Mesenchymal stem cell (in vitro differentiated cells and primary cell): ENCODE data around the gene UGT1A3.

Source experiments
- DNase-seq: peaks from one replicate; pipeline ENCODE4 v3.0.0-alpha.2; 2013
- H2AFZ ChIP-seq: one replicate; pipeline ENCODE4 v1.6.1; 2013; ENCODE audit warnings: low read depth, mild to moderate bottlenecking, control low read depth, inconsistent platforms, low read length, moderate library complexity
- H2AK5ac ChIP-seq: 2 replicates; pipeline ENCODE4 v1.6.1; 2013; ENCODE audit warnings: low read length, moderate library complexity, mild to moderate bottlenecking, inconsistent platforms; ENCODE audit not compliant: severe bottlenecking
- H2BK120ac ChIP-seq: one replicate; pipeline ENCODE4 v1.6.1; 2013; ENCODE audit warnings: low read depth, mild to moderate bottlenecking, inconsistent platforms, low read length, moderate library complexity
- H2BK12ac ChIP-seq, 2 experiments: one replicate each; pipeline ENCODE4 v1.6.1; 2013; ENCODE audit warnings: inconsistent platforms in 2 of 2, low read length in 2 of 2, mild to moderate bottlenecking in 2 of 2, moderate library complexity in 2 of 2, control low read depth in 1 of 2
- H2BK15ac ChIP-seq: one replicate; pipeline ENCODE4 v1.6.1; 2013; ENCODE audit warnings: mild to moderate bottlenecking, low read depth, inconsistent platforms; ENCODE audit not compliant: poor library complexity, severe bottlenecking
- H2BK5ac ChIP-seq: 2 replicates; pipeline ENCODE4 v1.6.1; 2013; ENCODE audit warnings: low read depth, mild to moderate bottlenecking, low read length, control low read depth, inconsistent platforms; ENCODE audit not compliant: poor library complexity, severe bottlenecking
- H3K14ac ChIP-seq, 2 experiments: one replicate each; pipeline ENCODE4 v1.6.1; 2013; ENCODE audit warnings: inconsistent platforms in 2 of 2, low read length in 2 of 2, control low read depth in 1 of 2, mild to moderate bottlenecking in 1 of 2, moderate library complexity in 1 of 2
- H3K18ac ChIP-seq, 2 experiments: one replicate each; pipeline ENCODE4 v1.6.1; 2013; ENCODE audit warnings: inconsistent platforms in 2 of 2, low read length in 2 of 2, control low read depth in 1 of 2, low read depth in 1 of 2, mild to moderate bottlenecking in 1 of 2
- H3K23ac ChIP-seq, 2 experiments: one replicate each; pipeline ENCODE4 v1.6.1; 2013; ENCODE audit warnings: inconsistent platforms in 2 of 2, low read length in 2 of 2, mild to moderate bottlenecking in 2 of 2, moderate library complexity in 2 of 2, control low read depth in 1 of 2
- H3K27ac ChIP-seq: 2 replicates; pipeline ENCODE4 v1.5.1; 2013; ENCODE audit warnings: mild to moderate bottlenecking, moderate library complexity, low read length, control low read depth, inconsistent platforms; ENCODE audit not compliant: poor library complexity, severe bottlenecking
- H3K27me3 ChIP-seq, 2 experiments: 2 replicates each; pipeline versions ENCODE4 v1.6.1 to v1.7.0; 2013; ENCODE audit warnings: low read length in 2 of 2, mild to moderate bottlenecking in 2 of 2, moderate library complexity in 2 of 2, control low read depth in 1 of 2, inconsistent platforms in 1 of 2; ENCODE audit not compliant: control insufficient read depth in 1 of 2, insufficient read depth in 1 of 2
- H3K36me3 ChIP-seq, 2 experiments: 2 replicates each; pipeline versions ENCODE4 v1.6.1 to v1.7.0; 2013; ENCODE audit warnings: low read length in 2 of 2, control low read depth in 1 of 2, inconsistent platforms in 1 of 2, low read depth in 1 of 2, mild to moderate bottlenecking in 1 of 2; ENCODE audit not compliant: insufficient read depth in 2 of 2, control insufficient read depth in 1 of 2
- H3K4ac ChIP-seq, 2 experiments: one replicate each; pipeline ENCODE4 v1.6.1; 2013; ENCODE audit warnings: inconsistent platforms in 2 of 2, low read length in 2 of 2, mild to moderate bottlenecking in 2 of 2, moderate library complexity in 2 of 2, control low read depth in 1 of 2, low read depth in 1 of 2
- H3K4me1 ChIP-seq: 2 replicates; pipeline ENCODE4 v1.6.1; 2013; ENCODE audit warnings: low read depth, low read length, control low read depth; ENCODE audit not compliant: control insufficient read depth, insufficient read depth
- H3K4me2 ChIP-seq: 2 replicates; pipeline ENCODE4 v1.6.1; 2013; ENCODE audit warnings: low read length, mild to moderate bottlenecking, inconsistent platforms; ENCODE audit not compliant: poor library complexity, severe bottlenecking
- H3K4me3 ChIP-seq, 2 experiments: 2 replicates each; pipeline versions ENCODE4 v1.5.1 to v1.7.0; 2013; ENCODE audit warnings: low read length in 2 of 2, mild to moderate bottlenecking in 2 of 2, control low read depth in 1 of 2, low read depth in 1 of 2; ENCODE audit not compliant: insufficient read depth in 1 of 2
- H3K79me1 ChIP-seq: replicated peaks from 2 replicates; pipeline ENCODE4 v1.6.1; 2013; ENCODE audit warnings: mild to moderate bottlenecking, control low read depth, low read length, inconsistent platforms; ENCODE audit not compliant: poor library complexity, severe bottlenecking
- H3K9ac ChIP-seq: 2 replicates; pipeline ENCODE4 v1.7.0; 2013; ENCODE audit warnings: mild to moderate bottlenecking, low read length, moderate library complexity
- H3K9me3 ChIP-seq: 2 replicates; pipeline ENCODE4 v1.7.0; 2013; ENCODE audit warnings: mild to moderate bottlenecking, low read length; ENCODE audit not compliant: control insufficient read depth
- H4K8ac ChIP-seq: one replicate; pipeline ENCODE4 v1.6.1; 2013; ENCODE audit warnings: inconsistent platforms, mild to moderate bottlenecking, low read length, moderate library complexity
- H4K91ac ChIP-seq: one replicate; pipeline ENCODE4 v1.6.1; 2013; ENCODE audit warnings: mild to moderate bottlenecking, low read length, inconsistent platforms
- WGBS: methylation state at CpG from one replicate; pipeline ENCODE4 v1.1.7; 2013; ENCODE audit warnings: mixed read lengths; 5-methylcytosine and 5-hydroxymethylcytosine counted together

UGT1A3 gene

GRCh38 chr2:233819884-233820773 lies 91.3 kb downstream of the UGT1A3 start:
- Histone ChIP-seq H3K23ac (no peak overlapping the region), H3K27me3 (peaks cover 21 to 27% of the 10 kb centered on the region in 2 experiments), H3K14ac (no peak overlapping the region), H2BK15ac (no peak overlapping the region), H2AFZ (no peak overlapping the region), H4K91ac (no peak overlapping the region), H3K18ac (no peak overlapping the region), H3K36me3 (no peaks in the 10 kb centered on the region), H3K4me1 (peaks cover 4% of the 10 kb centered on the region), H2BK5ac (no peak overlapping the region), H3K4ac (no peak overlapping the region), H3K79me1 (no peaks in the 10 kb centered on the region), H3K4me2 (no peak overlapping the region), H2AK5ac (no peak overlapping the region), H2BK120ac (no peak overlapping the region), H2BK12ac (no peak overlapping the region), H3K9me3 (no peaks in the 10 kb centered on the region), H4K8ac (no peak overlapping the region), H3K27ac (no peak overlapping the region), H3K4me3 (no peak overlapping the region), H3K9ac (no peak overlapping the region)
- no peak for DNase-seq
- WGBS = 85% methylated on average over 18 of the region's 18 CpGs

DNA sequence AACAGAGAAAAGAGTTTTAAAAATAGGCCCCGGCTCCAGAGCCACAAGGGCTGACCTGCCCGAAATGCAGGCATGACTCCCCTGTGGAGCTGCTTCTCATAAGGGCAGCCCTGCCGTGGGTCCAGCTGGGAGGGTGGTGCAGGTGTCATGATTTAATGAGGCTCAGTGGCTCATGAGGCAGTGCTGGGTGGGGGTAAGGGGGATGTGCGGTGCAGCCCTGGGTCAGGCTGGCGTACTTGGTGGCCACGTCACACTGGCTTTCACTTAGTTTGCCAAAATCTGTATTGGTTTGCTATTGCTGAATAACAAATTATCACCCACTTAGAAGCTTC lies 91.9 kb downstream of the UGT1A3 start:
- peaks cover 21 to 27% of the 10 kb centered on the region in 2 experiments for H3K27me3 ChIP-seq
- WGBS = 81% methylated on average over 3 of the region's 6 CpGs
- H3K4me3 ChIP-seq = no peak overlapping the region
- DNase-seq = no peak
- H2BK120ac ChIP-seq = no peak overlapping the region
- H3K9me3 ChIP-seq = no peaks in the 10 kb centered on the region
- H2BK15ac ChIP-seq = no peak overlapping the region
- no peak overlapping the region for H3K9ac ChIP-seq
- H2BK5ac ChIP-seq = no peak overlapping the region
- no peak overlapping the region for H3K23ac ChIP-seq
- H3K36me3 ChIP-seq = no peaks in the 10 kb centered on the region
- H3K4me1 ChIP-seq = peaks cover 4% of the 10 kb centered on the region
- H2BK12ac ChIP-seq = no peak overlapping the region
- no peaks in the 10 kb centered on the region for H3K79me1 ChIP-seq
- H4K91ac ChIP-seq = no peak overlapping the region
- no peak overlapping the region for H3K18ac ChIP-seq
- H3K4ac ChIP-seq = no peak overlapping the region
- no peak overlapping the region for H2AK5ac ChIP-seq
- H3K4me2 ChIP-seq = no peak overlapping the region
- no peak overlapping the region for H3K14ac ChIP-seq
- no peak overlapping the region for H4K8ac ChIP-seq
- H2AFZ ChIP-seq = no peak overlapping the region
- H3K27ac ChIP-seq = no peak overlapping the region

GRCh38 chr2:233821196-233821595 lies 92.4 kb downstream of the UGT1A3 start:
- no peak overlapping the region for H2BK15ac ChIP-seq

GRCh38 chr2:233821709-233822100 lies 92.9 kb downstream of the UGT1A3 start:
- no peak overlapping the region for H3K27ac ChIP-seq
- no peak overlapping the region for H2AFZ ChIP-seq
- H3K18ac ChIP-seq = no peak overlapping the region
- no peaks in the 10 kb centered on the region for H3K9me3 ChIP-seq
- no peak overlapping the region for H3K4me2 ChIP-seq
- H3K4me1 ChIP-seq = peaks cover 2% of the 10 kb centered on the region
- no peak overlapping the region for H3K9ac ChIP-seq
- H2BK15ac ChIP-seq = no peak overlapping the region
- no peak overlapping the region for H2BK12ac ChIP-seq
- DNase-seq = no peak
- no peak overlapping the region for H2AK5ac ChIP-seq
- no peak overlapping the region for H3K4me3 ChIP-seq
- no peaks in the 10 kb centered on the region for H3K36me3 ChIP-seq
- no peak overlapping the region for H3K14ac ChIP-seq
- no peaks in the 10 kb centered on the region for H3K79me1 ChIP-seq
- WGBS = 83% methylated on average over 8 of the region's 8 CpGs
- no peak overlapping the region for H2BK120ac ChIP-seq
- H3K4ac ChIP-seq = no peak overlapping the region
- H3K27me3 ChIP-seq = peaks cover 21 to 27% of the 10 kb centered on the region in 2 experiments
- H2BK5ac ChIP-seq = no peak overlapping the region
- H3K23ac ChIP-seq = no peak overlapping the region
- H4K8ac ChIP-seq = no peak overlapping the region
- H4K91ac ChIP-seq = no peak overlapping the region

More at GRCh38 chr2:233821196-233821595, 92.4 kb downstream of the UGT1A3 start:
- Histone ChIP-seq H3K14ac (no peak overlapping the region), H3K18ac (no peak overlapping the region), H2BK12ac (no peak overlapping the region), H3K4me3 (no peak overlapping the region), H3K9ac (no peak overlapping the region), H3K9me3 (no peaks in the 10 kb centered on the region), H2BK5ac (no peak overlapping the region), H3K36me3 (no peaks in the 10 kb centered on the region), H3K4me2 (no peak overlapping the region), H3K4me1 (peaks cover 4% of the 10 kb centered on the region), H3K27ac (no peak overlapping the region), H2AFZ (no peak overlapping the region), H3K4ac (no peak overlapping the region), H2AK5ac (no peak overlapping the region), H3K27me3 (peaks cover 21 to 27% of the 10 kb centered on the region in 2 experiments), H4K8ac (no peak overlapping the region), H4K91ac (no peak overlapping the region), H3K23ac (no peak overlapping the region), H2BK120ac (no peak overlapping the region), H3K79me1 (no peaks in the 10 kb centered on the region)
- 87% methylated on average over 2 of the region's 3 CpGs for WGBS
- DNase-seq = no peak
